Stimulated activated naive CD8-positive, alpha-beta T cell treated with anti-CD3 and anti-CD28 coated beads, Interleukin-15, Interleukin-2, amounts not matched to agents 100 ng/mL and 50 ng/mL, for 24 hours (primary cell): ENCODE measurements around the gene CD300E.
"Not testable (repeated sequence)": the region's sequence is repeated elsewhere in the genome, so short reads cannot be mapped to it uniquely, and the experiment has no call there.

Experiments
- H3K27ac Mint-ChIP-seq: one replicate; pipeline ENCODE4 v1.8.0; 2021; ENCODE audit warnings: mild to moderate bottlenecking, mixed read lengths
- H3K27me3 Mint-ChIP-seq: one replicate; pipeline ENCODE4 v1.8.0; 2021; ENCODE audit warnings: mixed read lengths
- H3K36me3 Mint-ChIP-seq: one replicate; pipeline ENCODE4 v1.8.0; 2021; ENCODE audit warnings: low read depth, mixed read lengths
- H3K4me1 Mint-ChIP-seq: one replicate; pipeline ENCODE4 v1.8.0; 2021; ENCODE audit warnings: low read depth, mixed read lengths
- H3K4me3 Mint-ChIP-seq: one replicate; pipeline ENCODE4 v1.8.0; 2021; ENCODE audit warnings: mild to moderate bottlenecking, mixed read lengths
- H3K9me3 Mint-ChIP-seq: one replicate; pipeline ENCODE4 v1.8.0; 2021; ENCODE audit warnings: mixed read lengths

The CD300E gene

DNA sequence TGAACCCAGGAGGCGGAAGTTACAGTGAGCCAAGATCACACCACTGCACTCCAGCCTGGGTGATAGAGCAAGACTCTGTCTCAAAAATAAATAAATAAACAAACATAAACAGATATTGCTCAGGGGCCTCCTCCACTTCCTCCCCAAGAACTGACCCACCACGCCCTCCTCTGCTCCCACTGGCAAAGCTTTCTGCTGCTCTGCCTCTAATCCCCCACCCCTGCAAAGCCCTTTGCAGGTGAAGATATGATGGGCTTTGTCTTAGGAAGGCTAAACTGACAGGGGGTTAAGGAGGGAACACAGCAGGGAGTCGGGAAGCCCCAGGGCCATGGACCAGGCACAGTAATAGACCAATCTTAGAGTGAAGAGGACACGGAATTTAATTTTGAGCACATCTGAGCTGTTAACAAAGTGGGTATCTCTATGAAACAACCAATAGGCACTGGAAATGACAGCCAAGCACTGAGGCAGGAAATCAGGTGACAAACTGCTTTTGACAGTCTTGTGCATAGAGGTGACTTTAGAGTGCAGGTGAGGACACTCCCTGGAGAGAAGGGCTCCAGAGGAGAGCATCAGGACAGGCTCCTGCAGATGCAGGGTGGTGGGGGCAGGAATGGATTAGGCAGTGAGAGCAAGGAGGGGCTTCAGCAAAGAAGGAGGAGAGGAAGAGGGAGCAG lies 25.1 kb downstream of the CD300E start:
- H3K36me3 Mint-ChIP-seq, result no peaks in the 10 kb centered on the region
- no peaks in the 10 kb centered on the region for H3K9me3 Mint-ChIP-seq
- no peak overlapping the region for H3K27ac Mint-ChIP-seq
- H3K4me1 Mint-ChIP-seq, result peaks cover 19% of the 10 kb centered on the region
- no peak overlapping the region for H3K4me3 Mint-ChIP-seq
- H3K27me3 Mint-ChIP-seq, result peaks cover 23% of the 10 kb centered on the region

DNA sequence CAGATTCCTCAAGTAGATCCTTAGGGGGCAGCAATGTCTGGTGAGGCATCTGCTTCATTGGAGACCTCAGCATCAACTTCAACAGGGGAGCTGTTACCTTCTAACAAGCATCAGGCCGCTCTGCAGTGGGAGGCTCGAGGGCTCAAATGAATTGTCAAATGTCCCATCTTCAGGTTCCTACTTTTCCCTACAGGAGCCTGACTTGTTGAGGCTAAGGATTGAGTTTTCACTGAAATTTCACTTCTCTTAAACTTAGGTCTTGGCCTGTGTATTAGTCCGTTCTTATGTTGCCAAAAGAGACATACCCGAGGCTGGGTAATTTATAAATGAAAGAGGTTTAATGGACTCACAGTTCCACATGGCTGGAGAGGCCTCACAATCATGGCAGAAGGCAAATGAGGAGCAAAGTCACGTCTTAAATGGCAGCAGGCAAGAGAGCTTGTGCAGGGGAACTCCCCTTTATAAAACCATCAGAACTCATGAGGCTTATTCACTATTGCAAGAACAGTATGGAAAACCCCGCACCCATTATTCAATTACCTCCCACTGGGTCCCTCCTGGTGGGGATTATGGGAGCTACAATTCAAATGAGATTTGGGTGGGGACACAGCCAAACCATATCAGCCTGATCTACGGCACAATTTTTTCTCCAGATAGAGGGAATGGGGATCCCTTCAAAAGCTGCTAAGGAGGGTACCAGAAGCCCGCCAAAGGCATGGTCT lies 26.3 kb downstream of the CD300E start:
- Mint-ChIP-seq H3K4me1 (peaks cover 16% of the 10 kb centered on the region), H3K4me3 (no peak overlapping the region), H3K9me3 (no peaks in the 10 kb centered on the region), H3K36me3 (no peaks in the 10 kb centered on the region), H3K27me3 (peaks cover 20% of the 10 kb centered on the region), H3K27ac (no peak overlapping the region)

DNA sequence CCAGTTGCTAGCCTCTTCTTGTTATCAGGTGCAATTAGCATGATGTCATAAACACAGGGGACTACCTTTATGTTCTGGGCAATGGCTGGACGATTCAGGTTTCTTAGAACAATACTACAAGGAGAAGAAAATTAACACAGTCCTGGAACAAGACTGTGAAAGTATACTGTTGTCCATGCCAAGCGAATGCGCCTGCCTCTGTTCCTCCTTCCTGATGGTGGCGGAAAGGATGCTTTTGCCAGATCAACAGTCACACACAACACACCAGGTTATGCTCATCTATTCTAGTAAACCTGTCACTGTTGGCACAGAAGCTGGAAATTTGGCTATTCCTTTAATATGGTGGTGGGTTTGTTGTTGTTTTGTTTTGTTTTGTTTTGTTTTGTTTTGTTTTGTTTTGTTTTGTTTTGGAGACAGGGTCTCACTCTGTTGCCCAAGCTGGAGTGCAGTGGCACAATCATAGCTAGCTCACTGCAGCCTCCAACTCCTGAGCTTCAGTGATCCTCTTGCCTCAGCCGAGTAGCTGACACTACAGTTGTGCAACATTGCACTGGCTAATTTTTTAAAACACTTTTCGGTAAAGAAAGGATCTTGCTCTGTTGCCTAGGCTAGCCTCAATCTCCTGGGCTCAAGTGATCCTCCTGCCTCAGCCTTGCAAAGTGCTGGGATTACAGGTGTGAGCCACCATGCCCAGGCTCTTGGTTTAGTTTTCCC lies 28.3 kb downstream of the CD300E start:
- H3K27me3 Mint-ChIP-seq, result peaks cover 11% of the 10 kb centered on the region

DNA sequence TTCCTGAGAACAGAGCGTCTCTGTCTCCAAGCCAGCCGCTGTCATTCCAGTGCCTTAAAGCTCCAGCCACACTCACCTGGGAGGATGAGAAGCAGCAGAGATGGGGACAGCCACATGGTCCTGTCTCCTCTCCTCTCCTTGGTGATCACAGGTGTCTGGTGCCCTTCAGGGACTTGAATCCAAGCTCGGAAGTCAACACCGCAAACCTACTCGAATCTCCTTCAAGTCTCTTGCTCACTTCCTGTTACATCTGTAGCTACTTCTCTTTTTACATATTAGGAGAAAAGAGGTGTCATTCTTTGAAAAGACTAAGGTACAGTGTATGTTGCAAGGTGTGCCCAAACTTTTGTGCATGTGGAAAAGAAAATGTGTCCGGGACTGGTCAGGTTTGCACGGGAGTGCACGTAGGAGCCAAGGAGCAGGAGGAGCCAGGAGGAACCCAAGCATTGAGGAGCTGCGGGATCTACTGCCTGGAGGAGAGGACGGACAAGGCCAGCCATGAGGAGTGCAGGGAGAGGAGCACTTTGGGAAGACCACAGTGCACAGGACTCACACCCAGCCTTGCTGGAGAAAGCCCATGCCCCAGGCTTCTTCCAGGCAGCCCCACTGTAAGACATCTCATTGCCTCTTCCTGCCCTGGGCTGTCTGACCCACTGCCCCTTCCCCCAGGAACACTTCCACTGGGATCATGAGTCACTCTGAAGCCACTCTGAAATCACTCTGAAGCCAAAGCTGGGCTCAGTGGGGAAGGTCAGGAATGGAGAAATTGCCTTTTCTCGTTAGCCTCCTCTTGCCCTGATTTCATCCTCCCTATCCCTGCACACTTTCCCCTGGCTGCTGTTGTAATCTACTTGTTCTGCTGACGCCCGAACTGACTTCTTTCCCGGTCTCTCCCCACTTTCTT lies 31.2 kb downstream of the CD300E start, which contains the start of gene CD300LD:
TSS of gene CD300LD (minus strand) at position 197 of the 904 bp plus-strand sequence. CDS start at position 116, 81 bp downstream.
- Mint-ChIP-seq H3K4me1 (peaks cover 8% of the 10 kb centered on the region), H3K27ac (no peak within 1 kb of the TSS), H3K4me3 (no peak within 1 kb of the TSS), H3K9me3 (no peaks in the 10 kb centered on the region), H3K27me3 (no peaks in the 10 kb centered on the region), H3K36me3 (no peaks in the 10 kb centered on the region)

More for the DNA sequence above, 28.3 kb downstream of the CD300E start:
- Mint-ChIP-seq H3K36me3 (no peaks in the 10 kb centered on the region), H3K9me3 (no peaks in the 10 kb centered on the region), H3K4me3 (no peak overlapping the region), H3K4me1 (peaks cover 23% of the 10 kb centered on the region), H3K27ac (no peak overlapping the region)

DNA sequence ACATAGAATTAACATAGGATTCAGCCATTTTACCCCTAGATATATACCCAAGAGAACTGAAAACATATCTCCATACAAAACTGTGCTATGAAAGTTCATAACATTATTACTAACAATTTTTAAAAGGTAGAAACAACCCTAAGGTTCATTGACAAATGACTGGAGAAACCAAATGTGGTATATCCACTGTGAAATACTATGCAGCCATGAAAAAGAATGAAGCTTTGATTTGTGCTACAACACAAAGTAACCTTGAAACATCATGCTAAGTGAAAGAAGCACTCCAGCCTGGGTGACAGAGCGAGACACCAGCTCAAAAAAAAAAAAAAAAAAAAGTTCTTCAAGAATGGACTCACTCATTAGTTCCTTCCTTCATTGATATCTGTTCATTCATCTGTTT lies 32.0 kb downstream of the CD300E start:
- no peaks in the 10 kb centered on the region for H3K27me3 Mint-ChIP-seq
- H3K9me3 Mint-ChIP-seq, result no peaks in the 10 kb centered on the region
- H3K36me3 Mint-ChIP-seq, result no peaks in the 10 kb centered on the region
- H3K4me3 Mint-ChIP-seq, result no peak overlapping the region
- peaks cover 8% of the 10 kb centered on the region for H3K4me1 Mint-ChIP-seq
- H3K27ac Mint-ChIP-seq, result no peak overlapping the region

DNA sequence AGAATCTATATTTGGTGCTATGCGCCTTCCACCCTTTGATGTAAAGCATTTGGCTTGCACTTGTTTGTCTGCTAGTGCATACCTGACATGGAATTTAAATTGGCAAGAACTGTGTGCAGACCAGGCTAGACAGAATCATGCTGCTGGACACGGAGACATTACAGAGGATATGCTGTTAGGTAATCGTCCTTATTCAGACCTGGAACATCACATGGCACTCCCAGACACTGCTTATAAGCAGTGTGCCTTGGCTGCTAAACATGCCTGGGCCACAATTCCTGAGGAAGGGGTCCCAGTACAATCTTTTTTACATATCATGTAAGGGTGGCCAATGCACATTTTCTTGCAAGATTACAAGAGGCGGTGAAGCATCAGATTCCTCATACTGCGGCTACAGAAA lies 37.8 kb downstream of the CD300E start:
- Mint-ChIP-seq H3K9me3 (no peaks in the 10 kb centered on the region), H3K27me3 (no peaks in the 10 kb centered on the region), H3K27ac (no peak overlapping the region), H3K36me3 (no peaks in the 10 kb centered on the region), H3K4me3 (no peak overlapping the region), H3K4me1 (no peaks in the 10 kb centered on the region)

DNA sequence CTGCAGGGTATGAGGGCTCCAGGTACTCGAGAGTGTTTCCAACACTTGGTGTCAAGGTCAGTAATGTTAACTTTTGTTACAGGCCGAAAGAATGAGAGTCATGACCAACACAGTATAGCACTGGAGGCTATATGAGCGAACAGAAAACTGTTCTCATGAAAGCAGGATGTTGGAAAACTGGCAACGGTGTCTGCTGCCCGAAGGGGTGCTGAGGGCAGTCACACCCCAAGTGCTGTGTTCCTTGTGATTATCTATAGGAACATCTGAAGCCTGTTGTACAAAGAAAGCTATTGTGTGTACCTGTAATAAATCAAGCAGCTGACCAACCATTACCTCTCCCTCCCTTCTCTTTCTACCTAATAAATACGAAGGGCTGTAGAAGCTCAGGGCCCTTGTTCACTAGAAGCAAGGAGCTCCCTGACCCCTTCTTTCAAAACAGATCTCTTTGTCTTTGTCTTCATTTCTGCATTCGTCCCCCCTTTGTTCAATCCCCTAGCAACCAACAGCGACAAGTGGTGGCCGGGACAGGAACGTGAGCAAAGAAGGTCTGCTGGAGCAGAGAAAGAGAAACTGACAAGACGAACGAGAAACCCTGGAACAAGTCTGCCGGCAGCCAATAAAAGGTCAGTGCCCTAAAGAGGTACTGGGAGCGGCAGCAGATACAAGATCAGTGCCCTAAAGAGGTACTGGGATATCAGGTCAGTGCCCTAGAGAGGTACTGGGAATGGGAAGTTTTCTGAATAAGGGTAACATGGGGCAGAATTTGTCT lies 39.1 kb downstream of the CD300E start:
- H3K4me3 Mint-ChIP-seq, result no peak overlapping the region
- H3K9me3 Mint-ChIP-seq, result no peaks in the 10 kb centered on the region
- no peaks in the 10 kb centered on the region for H3K36me3 Mint-ChIP-seq
- no peaks in the 10 kb centered on the region for H3K27me3 Mint-ChIP-seq
- H3K27ac Mint-ChIP-seq, result no peak overlapping the region
- H3K4me1 Mint-ChIP-seq, result peaks cover 4% of the 10 kb centered on the region

DNA sequence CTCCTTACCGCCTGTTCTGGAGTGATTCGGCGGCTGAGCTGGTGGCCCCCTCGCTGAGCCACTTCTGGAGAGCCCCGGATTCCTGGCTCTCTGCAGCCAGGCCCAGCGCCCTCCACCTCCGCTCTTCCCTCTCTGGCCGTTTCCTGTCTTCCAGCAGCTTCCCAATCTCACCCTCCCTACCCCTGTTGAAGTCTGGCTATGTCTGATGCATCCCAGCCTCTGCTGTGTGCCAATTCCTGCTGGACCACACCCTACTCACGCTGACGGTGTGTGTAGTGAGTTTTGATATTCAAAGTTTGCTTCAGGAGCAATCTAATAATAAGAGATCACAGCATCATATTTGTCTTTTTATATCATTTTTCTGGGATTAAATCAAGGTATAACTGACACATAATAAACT lies 40.9 kb downstream of the CD300E start:
- H3K27ac Mint-ChIP-seq, result no peak overlapping the region
- H3K4me3 Mint-ChIP-seq, result no peak overlapping the region
- peaks cover 4% of the 10 kb centered on the region for H3K4me1 Mint-ChIP-seq
- H3K27me3 Mint-ChIP-seq, result no peaks in the 10 kb centered on the region
- H3K9me3 Mint-ChIP-seq, result no peaks in the 10 kb centered on the region
- no peaks in the 10 kb centered on the region for H3K36me3 Mint-ChIP-seq

DNA sequence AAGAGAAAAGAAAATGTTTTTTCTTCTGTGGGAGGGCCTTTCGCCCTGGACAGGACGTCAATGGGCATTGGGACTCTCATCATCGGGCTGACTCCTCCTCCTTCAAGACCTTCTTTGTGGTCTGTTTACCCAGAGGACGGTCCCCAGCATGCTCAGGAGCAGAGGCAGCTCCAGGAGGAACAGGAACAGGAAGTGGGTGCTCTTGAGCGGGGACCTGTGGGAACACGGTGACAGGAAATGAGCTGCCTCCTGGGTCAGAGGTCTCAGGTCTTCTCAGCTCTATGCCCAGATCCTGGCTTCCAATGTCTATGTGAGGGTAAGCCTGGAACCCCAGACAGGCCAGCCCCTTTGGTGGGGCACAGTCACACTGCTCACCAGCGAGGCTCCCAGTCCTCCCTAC lies 43.6 kb downstream of the CD300E start:
- no peaks in the 10 kb centered on the region for H3K36me3 Mint-ChIP-seq
- peaks cover 13% of the 10 kb centered on the region for H3K27me3 Mint-ChIP-seq
- H3K4me1 Mint-ChIP-seq, result peaks cover 4% of the 10 kb centered on the region
- no peak overlapping the region for H3K27ac Mint-ChIP-seq
- H3K4me3 Mint-ChIP-seq, result no peak overlapping the region
- H3K9me3 Mint-ChIP-seq, result no peaks in the 10 kb centered on the region

DNA sequence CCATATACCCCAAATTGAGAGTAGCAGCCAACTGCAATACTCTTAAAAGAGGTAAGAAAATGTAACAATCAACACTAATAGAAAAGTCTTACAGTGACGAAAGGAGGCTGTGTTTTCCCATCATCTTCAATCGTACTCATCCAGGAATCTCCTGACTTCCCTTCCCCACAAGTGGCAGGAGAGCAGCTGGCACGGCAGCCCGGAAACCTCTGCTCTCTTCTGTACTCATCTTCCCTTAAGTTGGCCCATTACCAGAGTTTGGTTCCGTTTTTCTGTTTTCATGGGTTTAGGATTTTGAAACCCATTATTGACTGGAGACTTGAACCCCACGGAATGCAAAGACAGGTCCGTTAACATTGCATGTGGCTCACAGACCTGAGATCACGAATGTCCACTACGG lies 44.6 kb downstream of the CD300E start:
- H3K4me1 Mint-ChIP-seq, result peaks cover 4% of the 10 kb centered on the region
- no peaks in the 10 kb centered on the region for H3K9me3 Mint-ChIP-seq
- H3K27me3 Mint-ChIP-seq, result peaks cover 20% of the 10 kb centered on the region
- H3K27ac Mint-ChIP-seq, result no peak overlapping the region
- no peaks in the 10 kb centered on the region for H3K36me3 Mint-ChIP-seq
- no peak overlapping the region for H3K4me3 Mint-ChIP-seq

DNA sequence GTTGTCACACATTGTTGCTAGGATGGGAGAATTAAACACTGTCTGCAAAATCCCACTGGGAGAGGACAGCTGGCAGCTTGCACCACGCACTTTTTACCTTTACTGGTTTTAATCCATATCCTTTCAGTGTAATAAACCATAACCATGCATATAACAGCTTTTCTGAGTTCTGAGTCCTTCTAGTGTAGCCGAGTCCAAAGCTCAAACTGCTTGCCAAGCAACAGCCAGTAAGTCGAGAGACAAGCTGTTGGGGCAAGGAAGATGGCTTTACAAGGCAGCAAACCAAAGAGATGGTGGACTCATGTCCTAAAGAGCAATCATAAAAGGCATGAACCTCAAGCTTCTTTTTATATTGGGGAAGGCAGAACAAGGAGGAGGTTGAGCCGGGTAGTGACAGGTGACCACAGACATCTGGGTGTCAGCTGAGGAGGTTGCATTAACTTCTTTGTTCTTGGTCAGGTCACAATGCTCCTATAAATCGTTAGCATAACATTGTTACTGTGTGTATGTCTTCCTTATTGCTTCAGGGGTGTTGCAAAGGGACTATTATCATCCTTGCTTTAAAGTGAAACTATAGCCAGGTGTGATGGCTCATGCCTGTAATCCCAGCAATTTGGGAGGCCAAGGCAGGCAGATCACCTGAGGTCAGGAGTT lies 48.9 kb downstream of the CD300E start:
- peaks cover 2% of the 10 kb centered on the region for H3K4me1 Mint-ChIP-seq
- H3K27me3 Mint-ChIP-seq, result peaks cover 40% of the 10 kb centered on the region
- no peaks in the 10 kb centered on the region for H3K9me3 Mint-ChIP-seq
- no peaks in the 10 kb centered on the region for H3K36me3 Mint-ChIP-seq
- H3K27ac Mint-ChIP-seq, result no peak overlapping the region
- no peak overlapping the region for H3K4me3 Mint-ChIP-seq

DNA sequence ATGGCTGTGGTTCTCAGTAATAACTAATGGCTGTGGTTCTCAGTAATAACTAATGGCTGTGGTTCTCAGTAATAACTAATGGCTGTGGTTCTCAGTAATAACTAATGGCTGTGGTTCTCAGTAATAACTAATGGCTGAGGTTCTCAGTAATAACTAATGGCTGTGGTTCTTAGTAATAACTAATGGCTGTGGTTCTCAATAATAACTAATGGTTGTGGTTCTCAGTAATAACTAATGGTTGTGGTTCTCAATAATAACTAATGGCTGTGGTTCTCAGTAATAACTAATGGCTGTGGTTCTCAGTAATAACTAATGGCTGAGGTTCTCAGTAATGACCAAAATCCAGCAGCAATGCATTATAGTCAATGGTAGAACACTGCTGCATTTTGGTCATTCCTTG lies 49.9 kb downstream of the CD300E start:
- not testable (repeated sequence) for H3K27ac Mint-ChIP-seq, H3K4me3 Mint-ChIP-seq, H3K9me3 Mint-ChIP-seq, H3K36me3 Mint-ChIP-seq
- peaks cover 10% of the 10 kb centered on the region for H3K4me1 Mint-ChIP-seq
- peaks cover 47% of the 10 kb centered on the region for H3K27me3 Mint-ChIP-seq

DNA sequence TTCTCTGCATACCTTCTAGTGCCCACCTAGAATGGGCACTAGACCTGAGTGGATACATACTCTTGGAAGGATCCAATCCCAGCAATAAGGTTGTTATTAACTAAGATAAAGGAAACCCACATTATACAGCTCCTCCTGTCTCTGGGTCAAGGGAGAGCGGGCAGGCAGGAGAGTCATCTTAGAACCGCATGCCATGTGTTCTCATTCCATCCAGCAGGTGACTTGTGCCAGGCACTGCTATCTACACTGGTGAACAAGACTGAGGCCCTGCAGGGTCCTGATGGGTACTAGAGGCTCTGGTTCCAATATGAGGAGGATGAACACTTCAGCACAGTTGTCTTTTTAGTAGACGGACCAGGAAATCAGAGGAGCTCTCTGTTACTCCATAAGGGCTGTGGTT lies 50.4 kb downstream of the CD300E start:
- no peak overlapping the region for H3K27ac Mint-ChIP-seq
- H3K4me1 Mint-ChIP-seq, result peaks cover 15% of the 10 kb centered on the region
- peaks cover 52% of the 10 kb centered on the region for H3K27me3 Mint-ChIP-seq
- H3K9me3 Mint-ChIP-seq, result no peaks in the 10 kb centered on the region
- no peaks in the 10 kb centered on the region for H3K36me3 Mint-ChIP-seq
- no peak overlapping the region for H3K4me3 Mint-ChIP-seq
